HG03280 (cell line): ENCODE measurements around the gene PEAK1.
A peak's percentile ranks its signal among the peaks of the same experiment; 100 is the strongest.

ENCODE experiments used
- ATAC-seq: cut with Tn5 transposase; IDR thresholded peaks from one replicate; pipeline ENCODE4 v1.9.1; 2021; ENCODE audit warnings: mild to moderate bottlenecking, moderate library complexity; ENCODE audit not compliant: unreplicated experiment

PEAK1 gene

GRCh38 chr15:77419836-77420609, at the start of gene PEAK1:
TSS of gene PEAK1 (minus strand) at chr15:77420104. CDS start at chr15:77181926, 238,178 bp downstream.
- ATAC-seq, result peak; percentile 95

- no peak for ATAC-seq
These were observed 49.0 kb upstream of the PEAK1 start for GRCh38 chr15:77468896-77469295.

GRCh38 chr15:77466521-77466920, 46.6 kb upstream of the PEAK1 start:
- ATAC-seq, result no peak

GRCh38 chr15:77464129-77464865, 44.4 kb upstream of the PEAK1 start:
- ATAC-seq, result no peak

- no peak for ATAC-seq
These were observed 41.6 kb upstream of the PEAK1 start for GRCh38 chr15:77461486-77461885.

GRCh38 chr15:77459031-77459430, 39.1 kb upstream of the PEAK1 start:
- ATAC-seq, result no peak

- no peak for ATAC-seq
These were observed 38.0 kb upstream of the PEAK1 start for GRCh38 chr15:77457905-77458265.

- ATAC-seq, result no peak
These were observed 37.4 kb upstream of the PEAK1 start for GRCh38 chr15:77457191-77457904.

- ATAC-seq, result no peak
These were observed 36.8 kb upstream of the PEAK1 start for GRCh38 chr15:77456746-77457145.

- ATAC-seq, result no peak
These were observed 35.9 kb upstream of the PEAK1 start for GRCh38 chr15:77455696-77456321.

GRCh38 chr15:77454951-77455350, 35.0 kb upstream of the PEAK1 start:
- ATAC-seq, result no peak

GRCh38 chr15:77454265-77454664, 34.4 kb upstream of the PEAK1 start:
- ATAC-seq, result no peak

GRCh38 chr15:77446840-77447390, 27.0 kb upstream of the PEAK1 start:
- no peak for ATAC-seq

- peak; percentile 84 for ATAC-seq
These were observed 20.6 kb upstream of the PEAK1 start for GRCh38 chr15:77440378-77440999.

- no peak for ATAC-seq
These were observed 17.4 kb upstream of the PEAK1 start for GRCh38 chr15:77437264-77437663.

- no peak for ATAC-seq
These were observed 16.9 kb upstream of the PEAK1 start for GRCh38 chr15:77436822-77437221.

GRCh38 chr15:77430652-77431051, 10.7 kb upstream of the PEAK1 start:
- no peak for ATAC-seq

- no peak for ATAC-seq
These were observed 10.3 kb upstream of the PEAK1 start for GRCh38 chr15:77430213-77430612.

- ATAC-seq, result no peak
These were observed 7.0 kb upstream of the PEAK1 start for GRCh38 chr15:77426871-77427270.

GRCh38 chr15:77426377-77426776, 6.5 kb upstream of the PEAK1 start:
- no peak for ATAC-seq
